IMR-90 (cell line): ENCODE measurements around the gene ZMAT5. TPM values are rescaled to one million over a fixed set of nuclear protein-coding genes. Genes with fewer than 3 reads are reported as not detected.

Experiments
- ATAC-seq: fragments of 200-7000 bp; cut with Tn5 transposase; 2 replicates; pipeline ENCODE4 v1.9.1; 2020; ENCODE audit warnings: low read depth, mild to moderate bottlenecking, moderate library complexity
- BruUV-seq: library from RNA; stranded (reverse); fragments of 400-500 nt; replicated peaks from 2 replicates; lab custom pipeline; 2021; lab: Mats Ljungman, UMichigan
- CTCF ChIA-PET: fragments of 300-600 bp; formaldehyde crosslinking; extraction: SDS; loops from one replicate; lab custom pipeline; 2021; ENCODE audit warnings: antibody characterized with exemption; lab: Yijun Ruan, JAX
- POLR2A ChIA-PET: fragments of 300-600 bp; sonication (Branson Sonifier 250); formaldehyde crosslinking; loops from one replicate; lab custom pipeline; 2022; ENCODE audit warnings: antibody characterized with exemption; ENCODE audit not compliant: unreplicated experiment; lab: Charles Lee
- DNase-seq: peaks from one replicate; pipeline ENCODE4 v3.0.0; 2013
- H2AFZ ChIP-seq: replicated peaks from 2 replicates; pipeline ENCODE3; 2013; ENCODE audit warnings: low read length, mild to moderate bottlenecking; ENCODE audit not compliant: poor library complexity
- H2AK5ac ChIP-seq: 2 replicates; pipeline ENCODE4 v1.6.1; 2013; ENCODE audit warnings: low read depth, low read length, inconsistent platforms
- H2AK9ac ChIP-seq: replicated peaks from 2 replicates; pipeline ENCODE3; 2013; ENCODE audit warnings: mild to moderate bottlenecking, low read depth, low read length, moderate library complexity; ENCODE audit not compliant: poor library complexity
- H2BK120ac ChIP-seq: 2 replicates; pipeline ENCODE4 v1.6.1; 2013; ENCODE audit warnings: low read depth, low read length, inconsistent platforms
- H2BK15ac ChIP-seq: 3 replicates; pipeline ENCODE4 v1.6.1; 2013; ENCODE audit warnings: low read depth, low read length, inconsistent platforms
- H2BK20ac ChIP-seq: 2 replicates; pipeline ENCODE4 v1.6.1; 2013; ENCODE audit warnings: low read depth, mild to moderate bottlenecking, inconsistent platforms, low read length, moderate library complexity
- H2BK5ac ChIP-seq: 2 replicates; pipeline ENCODE4 v1.6.1; 2013; ENCODE audit warnings: mild to moderate bottlenecking, low read depth, low read length, inconsistent platforms; ENCODE audit not compliant: poor library complexity, severe bottlenecking
- H3K14ac ChIP-seq: replicated peaks from 2 replicates; pipeline ENCODE4 v1.6.1; 2013; ENCODE audit warnings: low read depth, low read length, inconsistent platforms
- H3K18ac ChIP-seq: 2 replicates; pipeline ENCODE4 v1.6.1; 2013; ENCODE audit warnings: low read depth, low read length, control low read depth
- H3K23ac ChIP-seq: 2 replicates; pipeline ENCODE4 v1.6.1; 2013; ENCODE audit warnings: low read depth, low read length, inconsistent platforms
- H3K27ac ChIP-seq: 2 replicates; pipeline ENCODE4 v1.5.1; 2013; ENCODE audit warnings: mild to moderate bottlenecking, control low read depth, low read length; ENCODE audit not compliant: insufficient read depth
- H3K27me3 ChIP-seq: 2 replicates; pipeline ENCODE4 v1.6.1; 2013; ENCODE audit warnings: low read length; ENCODE audit not compliant: control insufficient read depth, insufficient read depth
- H3K36me3 ChIP-seq: 2 replicates; pipeline ENCODE4 v1.6.1; 2013; ENCODE audit warnings: low read length, mixed read lengths; ENCODE audit not compliant: control insufficient read depth, insufficient read depth
- H3K4ac ChIP-seq: 2 replicates; pipeline ENCODE4 v1.6.1; 2013; ENCODE audit warnings: low read depth, low read length, inconsistent platforms
- H3K4me1 ChIP-seq: 2 replicates; pipeline ENCODE4 v1.6.1; 2013; ENCODE audit warnings: low read length, mixed read lengths; ENCODE audit not compliant: control insufficient read depth, insufficient read depth
- H3K4me2 ChIP-seq: 2 replicates; pipeline ENCODE4 v1.6.1; 2013; ENCODE audit warnings: low read depth, mild to moderate bottlenecking, control low read depth, low read length, moderate library complexity
- H3K4me3 ChIP-seq: 2 replicates; pipeline ENCODE4 v1.5.1; 2013; ENCODE audit warnings: low read depth, mild to moderate bottlenecking, control low read depth, low read length, moderate library complexity; ENCODE audit not compliant: insufficient read depth
- H3K56ac ChIP-seq: 2 replicates; pipeline ENCODE4 v1.6.1; 2013; ENCODE audit warnings: low read length, inconsistent platforms; ENCODE audit not compliant: insufficient read depth; ENCODE audit errors: extremely low read depth
- H3K79me1 ChIP-seq, 2 experiments: 2 replicates each; pipeline ENCODE4 v1.6.1; 2013; ENCODE audit warnings: low read length in 2 of 2, inconsistent platforms in 1 of 2, low read depth in 1 of 2
- H3K9ac ChIP-seq: 2 replicates; pipeline ENCODE4 v1.6.1; 2013; ENCODE audit warnings: low read depth, low read length, control low read depth
- H3K9me1 ChIP-seq: 2 replicates; pipeline ENCODE4 v1.6.1; 2013; ENCODE audit warnings: low read length, inconsistent platforms; ENCODE audit not compliant: insufficient read depth
- H3K9me3 ChIP-seq: 2 replicates; pipeline ENCODE4 v1.6.1; 2013; ENCODE audit warnings: low read length; ENCODE audit not compliant: control insufficient read depth, insufficient read depth
- H4K20me1 ChIP-seq: 2 replicates; pipeline ENCODE4 v1.6.1; 2013; ENCODE audit warnings: low read length, inconsistent platforms; ENCODE audit not compliant: insufficient read depth
- H4K5ac ChIP-seq: 2 replicates; pipeline ENCODE4 v1.6.1; 2013; ENCODE audit warnings: mild to moderate bottlenecking, low read depth, low read length, control low read depth
- H4K8ac ChIP-seq, 2 experiments: 2 replicates each; pipeline ENCODE4 v1.6.1; 2013; ENCODE audit warnings: low read depth in 2 of 2, low read length in 2 of 2, control low read depth in 1 of 2, inconsistent platforms in 1 of 2
- H4K91ac ChIP-seq: 2 replicates; pipeline ENCODE4 v1.6.1; 2013; ENCODE audit warnings: low read depth, low read length, inconsistent platforms; ENCODE audit not compliant: insufficient read depth
- BHLHE40 ChIP-seq: fragments of 150-350 bp; IDR thresholded peaks from 2 replicates; pipeline ENCODE4 v1.6.1; 2016; ENCODE audit warnings: mild to moderate bottlenecking, low read depth, low read length
- CEBPB ChIP-seq: IDR thresholded peaks from 2 replicates; pipeline ENCODE4 v1.6.1; 2012; ENCODE audit warnings: low read depth, low read length, improper control_type of control experiment
- CHD1 ChIP-seq: IDR thresholded peaks from 2 replicates; pipeline ENCODE4 v1.6.1; 2012; ENCODE audit warnings: low read depth, low read length, improper control_type of control experiment
- FOS ChIP-seq: fragments of 150-350 bp; IDR thresholded peaks from 2 replicates; pipeline ENCODE4 v1.6.1; 2016; ENCODE audit warnings: low read depth, low read length
- MAFK ChIP-seq: IDR thresholded peaks from 2 replicates; pipeline ENCODE4 v1.6.1; 2012; ENCODE audit warnings: low read depth, low read length, improper control_type of control experiment
- MAZ ChIP-seq: IDR thresholded peaks from 2 replicates; pipeline ENCODE4 v1.6.1; 2012; ENCODE audit warnings: low read depth, mild to moderate bottlenecking, low read length, improper control_type of control experiment, moderate library complexity, borderline replicate concordance
- MXI1 ChIP-seq: IDR thresholded peaks from 2 replicates; pipeline ENCODE4 v1.6.1; 2012; ENCODE audit warnings: low read depth, mild to moderate bottlenecking, low read length, moderate library complexity, borderline replicate concordance
- NFE2L2 ChIP-seq: fragments of 150-350 bp; IDR thresholded peaks from 2 replicates; pipeline ENCODE4 v1.6.1; 2016; ENCODE audit warnings: low read depth, mild to moderate bottlenecking, low read length
- POLR2A ChIP-seq: IDR thresholded peaks from 2 replicates; pipeline ENCODE4 v1.6.1; 2012; ENCODE audit warnings: mild to moderate bottlenecking, low read depth, low read length
- RAD21 ChIP-seq: IDR thresholded peaks from 2 replicates; pipeline ENCODE4 v1.6.1; 2012; ENCODE audit warnings: low read length, improper control_type of control experiment
- RCOR1 ChIP-seq: IDR thresholded peaks from 2 replicates; pipeline ENCODE4 v1.6.1; 2012; ENCODE audit warnings: mild to moderate bottlenecking, low read length, improper control_type of control experiment; ENCODE audit not compliant: insufficient replicate concordance
- RFX5 ChIP-seq: IDR thresholded peaks from 2 replicates; pipeline ENCODE4 v1.8.0; 2012; ENCODE audit warnings: low read depth, mild to moderate bottlenecking, low read length, moderate library complexity
- SMC3 ChIP-seq: fragments of 150-350 bp; IDR thresholded peaks from 2 replicates; pipeline ENCODE4 v1.6.1; 2016; ENCODE audit warnings: low read depth, mild to moderate bottlenecking, antibody characterized with exemption, low read length, moderate library complexity
- WGBS, 2 experiments: methylation state at CpG; one replicate each; pipeline versions ENCODE4 v1.1.5 to v1.1.7; 2013; ENCODE audit warnings: missing lambda C conversion rate in 2 of 2; ENCODE audit not compliant: insufficient read length in 1 of 2; ENCODE audit errors: extremely low coverage in 2 of 2; 5-methylcytosine and 5-hydroxymethylcytosine counted together
- dilution Hi-C: fragments of 300-500 bp; cut with HindIII; formaldehyde crosslinking; loops from one replicate; pipeline ENCODE4 v1.14.3; 2018; ENCODE audit warnings: low sequenced_read_pairs; ENCODE audit not compliant: unreplicated experiment
- in situ Hi-C: fragments of 300-500 bp; cut with MboI; formaldehyde crosslinking; loops from 3 replicates; pipeline ENCODE4 v1.14.3; 2019; ENCODE audit warnings: low sequenced_read_pairs, inconsistent platforms, mixed read lengths
- intact Hi-C: fragments of 100-400 bp; cut with micrococcal nuclease; formaldehyde crosslinking; loops from 2 replicates; pipeline ENCODE4 v1.10.0; 2022
- polyA plus RNA-seq, 3 experiments: library from polyadenylated mRNA; depleted of rRNA; stranded (reverse); fragments of >200 nt; gene quantifications; 2 replicates each; pipeline ENCODE4 v1.2.3, GENCODE V29; 2012; ENCODE audit warnings: low replicate concordance in 1 of 3
- total RNA-seq: library from RNA; depleted of rRNA; stranded (reverse); fragments of >200 nt; gene quantifications from 2 replicates; pipeline ENCODE4 v1.2.3, GENCODE V29; 2012
- TF ChIP-seq, protein P1 (sequence below): conservative IDR thresholded peaks from 2 replicates; pipeline ENCODE4 v1.5.1; 2012; ENCODE audit warnings: mild to moderate bottlenecking, low read depth, low read length, improper control_type of control experiment
- TF ChIP-seq, protein P2 (sequence below): fragments of 150-350 bp; IDR thresholded peaks from 2 replicates; pipeline ENCODE4 v1.6.1; 2017; ENCODE audit warnings: mild to moderate bottlenecking, antibody characterized with exemption, low read length, low read depth
- TF ChIP-seq, protein P3 (sequence below): fragments of 150-350 bp; IDR thresholded peaks from 2 replicates; pipeline ENCODE4 v1.6.1; 2016; ENCODE audit warnings: low read depth, mild to moderate bottlenecking, low read length, moderate library complexity, borderline replicate concordance

The ZMAT5 gene
- total and polyA plus RNA-seq, 2 of the 4 experiments (the other 2 are of a cell fraction) = 21.7 to 31.8 TPM

DNA sequence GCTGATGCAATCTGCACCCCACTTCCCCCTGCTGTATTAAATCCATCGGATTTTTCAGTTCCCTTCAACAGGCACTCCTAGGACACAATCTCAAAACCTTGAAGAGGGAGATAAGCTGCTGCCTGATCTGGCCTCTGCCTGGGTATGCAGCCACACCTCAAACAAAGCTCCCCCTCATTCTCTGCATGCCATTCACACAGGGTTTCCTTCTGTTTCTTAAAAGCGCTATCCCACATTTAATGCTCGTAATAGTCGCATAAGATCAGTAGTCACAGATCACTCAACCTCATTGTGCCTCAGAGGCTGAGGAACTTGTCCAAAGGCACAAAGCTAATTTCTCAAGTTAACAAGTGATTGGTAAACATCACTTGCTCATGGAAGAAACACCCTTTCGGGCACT, 34.3 kb upstream of the ZMAT5 start:
- Histone ChIP-seq H3K9me1 (peaks cover 20% of the 10 kb centered on the region), H4K20me1 (no peaks in the 10 kb centered on the region), H3K9me3 (no peaks in the 10 kb centered on the region), H3K18ac (no peak overlapping the region), H3K14ac (no peak overlapping the region), H2BK5ac (no peak overlapping the region), H3K27ac (no peak overlapping the region), H3K4me2 (no peak overlapping the region), H3K4me1 (peaks cover 12% of the 10 kb centered on the region), H2AFZ (no peak overlapping the region), H3K56ac (no peak overlapping the region), H2BK15ac (no peak overlapping the region), H2AK9ac (no peak overlapping the region), H4K91ac (no peak overlapping the region), H3K4ac (no peak overlapping the region), H3K23ac (no peak overlapping the region), H3K9ac (no peak overlapping the region), H4K8ac (no peak overlapping the region), H2BK120ac (no peak overlapping the region), H3K79me1 (peaks cover 11 to 23% of the 10 kb centered on the region in 2 experiments; a peak in 3 of 4 replicates), H3K36me3 (peaks cover 57% of the 10 kb centered on the region), H2BK20ac (no peak overlapping the region), H2AK5ac (no peak overlapping the region), H4K5ac (no peak overlapping the region), H3K4me3 (no peak overlapping the region), H3K27me3 (no peaks in the 10 kb centered on the region)
- dilution Hi-C loops = no loop called here
- ChIA-PET POLR2A (interaction anchor here (0.6 kb wide), 1 partner anchor 107 kb away, joined by 3 read pairs; no protein-coding TSS in a partner anchor), CTCF (no interaction called here)
- DNase-seq (no peak), ATAC-seq (no peak)
- TF ChIP-seq FOS (no peak), SMC3 (no peak), CHD1 (no peak), RCOR1 (no peak), RFX5 (no peak), RAD21 (no peak), POLR2A (no peak), BHLHE40 (no peak), CEBPB (no peak), MAZ (no peak), MAFK (no peak), NFE2L2 (no peak), MXI1 (no peak)
- TF ChIP-seq, protein P1, sequence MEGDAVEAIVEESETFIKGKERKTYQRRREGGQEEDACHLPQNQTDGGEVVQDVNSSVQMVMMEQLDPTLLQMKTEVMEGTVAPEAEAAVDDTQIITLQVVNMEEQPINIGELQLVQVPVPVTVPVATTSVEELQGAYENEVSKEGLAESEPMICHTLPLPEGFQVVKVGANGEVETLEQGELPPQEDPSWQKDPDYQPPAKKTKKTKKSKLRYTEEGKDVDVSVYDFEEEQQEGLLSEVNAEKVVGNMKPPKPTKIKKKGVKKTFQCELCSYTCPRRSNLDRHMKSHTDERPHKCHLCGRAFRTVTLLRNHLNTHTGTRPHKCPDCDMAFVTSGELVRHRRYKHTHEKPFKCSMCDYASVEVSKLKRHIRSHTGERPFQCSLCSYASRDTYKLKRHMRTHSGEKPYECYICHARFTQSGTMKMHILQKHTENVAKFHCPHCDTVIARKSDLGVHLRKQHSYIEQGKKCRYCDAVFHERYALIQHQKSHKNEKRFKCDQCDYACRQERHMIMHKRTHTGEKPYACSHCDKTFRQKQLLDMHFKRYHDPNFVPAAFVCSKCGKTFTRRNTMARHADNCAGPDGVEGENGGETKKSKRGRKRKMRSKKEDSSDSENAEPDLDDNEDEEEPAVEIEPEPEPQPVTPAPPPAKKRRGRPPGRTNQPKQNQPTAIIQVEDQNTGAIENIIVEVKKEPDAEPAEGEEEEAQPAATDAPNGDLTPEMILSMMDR = no peak
- TF ChIP-seq, protein P2, sequence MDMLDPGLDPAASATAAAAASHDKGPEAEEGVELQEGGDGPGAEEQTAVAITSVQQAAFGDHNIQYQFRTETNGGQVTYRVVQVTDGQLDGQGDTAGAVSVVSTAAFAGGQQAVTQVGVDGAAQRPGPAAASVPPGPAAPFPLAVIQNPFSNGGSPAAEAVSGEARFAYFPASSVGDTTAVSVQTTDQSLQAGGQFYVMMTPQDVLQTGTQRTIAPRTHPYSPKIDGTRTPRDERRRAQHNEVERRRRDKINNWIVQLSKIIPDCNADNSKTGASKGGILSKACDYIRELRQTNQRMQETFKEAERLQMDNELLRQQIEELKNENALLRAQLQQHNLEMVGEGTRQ = no peak
- TF ChIP-seq, protein P3, sequence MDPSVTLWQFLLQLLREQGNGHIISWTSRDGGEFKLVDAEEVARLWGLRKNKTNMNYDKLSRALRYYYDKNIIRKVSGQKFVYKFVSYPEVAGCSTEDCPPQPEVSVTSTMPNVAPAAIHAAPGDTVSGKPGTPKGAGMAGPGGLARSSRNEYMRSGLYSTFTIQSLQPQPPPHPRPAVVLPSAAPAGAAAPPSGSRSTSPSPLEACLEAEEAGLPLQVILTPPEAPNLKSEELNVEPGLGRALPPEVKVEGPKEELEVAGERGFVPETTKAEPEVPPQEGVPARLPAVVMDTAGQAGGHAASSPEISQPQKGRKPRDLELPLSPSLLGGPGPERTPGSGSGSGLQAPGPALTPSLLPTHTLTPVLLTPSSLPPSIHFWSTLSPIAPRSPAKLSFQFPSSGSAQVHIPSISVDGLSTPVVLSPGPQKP = no peak
- in situ Hi-C loops = no loop called here
- no TSS peak for BruUV-seq
- WGBS, 2 experiments = 93% methylated on average over 4 of the region's 5 CpGs; no CpG with 5 or more reads in 1 of the 2 experiments
- intact Hi-C loops = no loop called here
